Keratinocyte (primary cell): Measurements from ENCODE around the gene DUT.

Experiments used
- EZH2 ChIP-seq: IDR thresholded peaks from one replicate; pipeline ENCODE4 v1.6.1; 2012; ENCODE audit warnings: inconsistent platforms, mild to moderate bottlenecking, low read length, moderate library complexity
- TF ChIP-seq, protein P1 (sequence below), 3 experiments: IDR thresholded peaks in 1 of 3; conservative IDR thresholded peaks in 1 of 3; optimal IDR thresholded peaks in 1 of 3; 2 replicates in 2 of 3; 3 replicates in 1 of 3; pipeline versions ENCODE3 to v1.5.1; 2011; ENCODE audit warnings: low read length in 3 of 3, mild to moderate bottlenecking in 3 of 3, moderate library complexity in 2 of 3, control low read depth in 1 of 3, inconsistent platforms in 1 of 3; ENCODE audit not compliant: insufficient read depth in 2 of 3; ENCODE audit errors: extremely low read depth in 1 of 3

DNA sequence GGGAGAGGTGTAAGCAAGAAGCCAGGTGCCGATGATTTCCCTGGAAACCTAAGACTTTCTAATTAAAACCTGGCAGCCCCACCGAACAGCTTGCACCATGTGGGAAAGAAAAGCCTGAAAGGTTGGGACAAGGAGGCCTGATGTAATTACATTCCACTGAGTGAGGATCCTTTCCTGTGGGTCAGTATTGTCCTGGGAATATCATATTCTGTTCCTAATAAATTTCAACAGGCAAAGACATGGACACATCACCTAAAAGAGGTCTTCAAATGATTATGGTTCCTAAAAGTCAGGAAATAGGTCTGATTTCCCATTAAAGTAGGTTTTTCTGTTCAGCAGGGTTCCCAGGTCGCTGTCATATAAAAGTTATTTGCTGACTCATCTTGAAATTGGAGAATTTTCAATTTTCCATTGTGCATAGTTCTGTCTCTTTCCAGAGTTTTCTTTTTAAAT is 58.5 kb downstream of the DUT start:
- TF ChIP-seq, protein P1, sequence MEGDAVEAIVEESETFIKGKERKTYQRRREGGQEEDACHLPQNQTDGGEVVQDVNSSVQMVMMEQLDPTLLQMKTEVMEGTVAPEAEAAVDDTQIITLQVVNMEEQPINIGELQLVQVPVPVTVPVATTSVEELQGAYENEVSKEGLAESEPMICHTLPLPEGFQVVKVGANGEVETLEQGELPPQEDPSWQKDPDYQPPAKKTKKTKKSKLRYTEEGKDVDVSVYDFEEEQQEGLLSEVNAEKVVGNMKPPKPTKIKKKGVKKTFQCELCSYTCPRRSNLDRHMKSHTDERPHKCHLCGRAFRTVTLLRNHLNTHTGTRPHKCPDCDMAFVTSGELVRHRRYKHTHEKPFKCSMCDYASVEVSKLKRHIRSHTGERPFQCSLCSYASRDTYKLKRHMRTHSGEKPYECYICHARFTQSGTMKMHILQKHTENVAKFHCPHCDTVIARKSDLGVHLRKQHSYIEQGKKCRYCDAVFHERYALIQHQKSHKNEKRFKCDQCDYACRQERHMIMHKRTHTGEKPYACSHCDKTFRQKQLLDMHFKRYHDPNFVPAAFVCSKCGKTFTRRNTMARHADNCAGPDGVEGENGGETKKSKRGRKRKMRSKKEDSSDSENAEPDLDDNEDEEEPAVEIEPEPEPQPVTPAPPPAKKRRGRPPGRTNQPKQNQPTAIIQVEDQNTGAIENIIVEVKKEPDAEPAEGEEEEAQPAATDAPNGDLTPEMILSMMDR (optimal IDR thresholded peaks at IDR 0.05 in 1 of 3, IDR thresholded peaks at IDR 0.05 in 1 of 3, conservative IDR thresholded peaks at IDR 0.05 in 1 of 3; ENCODE audit: extremely low read depth in 1 of 3, insufficient read depth in 2 of 3, low read length in 3 of 3), result no peak
- no peak for TF ChIP-seq EZH2
